ENCODE measurements around the gene CFL1. TPM values are rescaled to one million over a fixed set of nuclear protein-coding genes. Genes with fewer than 3 reads are reported as not detected.

Gene CFL1
- total and polyA plus RNA-seq, 2 of the 8 experiments (the other 6 are each of a cell fraction or from before 2014, with no cell fraction given) = 1,252 to 1,365 TPM

DNA sequence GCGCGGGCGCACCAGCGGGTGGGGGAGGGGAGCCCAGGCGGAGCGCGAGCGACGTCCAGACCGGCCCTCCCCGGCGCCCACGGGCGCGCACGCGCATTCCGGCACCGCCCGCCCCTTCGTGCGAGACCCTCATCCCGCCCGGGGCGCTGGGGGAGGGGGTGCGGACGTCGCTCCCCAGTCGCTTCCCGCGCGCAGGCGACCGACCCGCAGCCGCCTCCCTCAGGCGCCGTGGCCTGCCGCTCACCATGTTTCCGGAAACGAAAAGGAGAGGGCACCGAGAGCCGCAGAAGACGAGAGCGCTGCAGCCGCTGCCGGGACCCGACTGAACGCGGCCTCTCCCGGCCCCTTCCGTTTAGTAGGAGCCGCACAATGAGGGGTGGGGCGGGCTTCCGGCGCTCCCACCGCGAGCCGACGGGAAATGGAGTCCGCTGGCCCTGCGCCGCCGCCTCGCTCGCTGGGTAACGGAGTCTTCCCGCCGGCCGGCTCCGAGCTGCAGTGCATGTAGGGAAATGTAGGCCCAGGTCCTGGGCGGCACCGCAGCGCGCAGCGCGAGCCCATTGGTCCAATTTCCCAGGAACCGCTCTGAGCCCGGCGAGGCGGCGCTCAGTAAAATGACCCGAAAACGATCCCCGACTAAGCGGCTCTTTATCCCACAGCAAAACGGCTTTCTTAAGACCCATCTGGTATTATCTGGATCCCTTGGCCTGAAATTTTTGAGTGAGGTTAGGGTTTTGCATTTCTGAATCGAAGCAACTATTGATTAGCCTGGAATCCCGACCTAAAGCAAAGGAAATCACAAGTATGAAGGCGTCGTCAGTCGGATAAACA lies at the start of gene CFL1 (continued):
- no peak for TF ChIP-seq RFX5 (IDR thresholded peaks at IDR 0.05; ENCODE audit: borderline replicate concordance, low read depth, low read length)
- TF ChIP-seq, protein P1, sequence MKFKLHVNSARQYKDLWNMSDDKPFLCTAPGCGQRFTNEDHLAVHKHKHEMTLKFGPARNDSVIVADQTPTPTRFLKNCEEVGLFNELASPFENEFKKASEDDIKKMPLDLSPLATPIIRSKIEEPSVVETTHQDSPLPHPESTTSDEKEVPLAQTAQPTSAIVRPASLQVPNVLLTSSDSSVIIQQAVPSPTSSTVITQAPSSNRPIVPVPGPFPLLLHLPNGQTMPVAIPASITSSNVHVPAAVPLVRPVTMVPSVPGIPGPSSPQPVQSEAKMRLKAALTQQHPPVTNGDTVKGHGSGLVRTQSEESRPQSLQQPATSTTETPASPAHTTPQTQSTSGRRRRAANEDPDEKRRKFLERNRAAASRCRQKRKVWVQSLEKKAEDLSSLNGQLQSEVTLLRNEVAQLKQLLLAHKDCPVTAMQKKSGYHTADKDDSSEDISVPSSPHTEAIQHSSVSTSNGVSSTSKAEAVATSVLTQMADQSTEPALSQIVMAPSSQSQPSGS (IDR thresholded peaks at IDR 0.05; ENCODE audit: low read length) = no peak
- TF ChIP-seq KDM4A (IDR thresholded peaks at IDR 0.05; ENCODE audit: low read depth, low read length, severe bottlenecking) = peak; percentile 5
- TF ChIP-seq, protein P2, sequence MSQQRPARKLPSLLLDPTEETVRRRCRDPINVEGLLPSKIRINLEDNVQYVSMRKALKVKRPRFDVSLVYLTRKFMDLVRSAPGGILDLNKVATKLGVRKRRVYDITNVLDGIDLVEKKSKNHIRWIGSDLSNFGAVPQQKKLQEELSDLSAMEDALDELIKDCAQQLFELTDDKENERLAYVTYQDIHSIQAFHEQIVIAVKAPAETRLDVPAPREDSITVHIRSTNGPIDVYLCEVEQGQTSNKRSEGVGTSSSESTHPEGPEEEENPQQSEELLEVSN (IDR thresholded peaks at IDR 0.05) = no peak; the same call in 1 of the 2 replicates
- TF ChIP-seq HDAC2 (IDR thresholded peaks at IDR 0.05; ENCODE audit: borderline replicate concordance in 1 of 2, low read depth in 2 of 2, low read length in 2 of 2) = 0 out of 4 replicates have a peak, but pooled peaks of 1 of the 2 experiments have one; percentile 9
- TF ChIP-seq, protein P3, sequence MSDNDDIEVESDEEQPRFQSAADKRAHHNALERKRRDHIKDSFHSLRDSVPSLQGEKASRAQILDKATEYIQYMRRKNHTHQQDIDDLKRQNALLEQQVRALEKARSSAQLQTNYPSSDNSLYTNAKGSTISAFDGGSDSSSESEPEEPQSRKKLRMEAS (IDR thresholded peaks at IDR 0.05) = no peak
- TF ChIP-seq, protein P4, sequence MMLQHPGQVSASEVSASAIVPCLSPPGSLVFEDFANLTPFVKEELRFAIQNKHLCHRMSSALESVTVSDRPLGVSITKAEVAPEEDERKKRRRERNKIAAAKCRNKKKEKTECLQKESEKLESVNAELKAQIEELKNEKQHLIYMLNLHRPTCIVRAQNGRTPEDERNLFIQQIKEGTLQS (IDR thresholded peaks at IDR 0.05; ENCODE audit: insufficient read depth, low read depth, low read length) = 0 out of 2 replicates have a peak, but pooled peaks have one; percentile 16
- no peak for TF ChIP-seq BRCA1 (IDR thresholded peaks at IDR 0.05; ENCODE audit: low read depth, low read length)
- no peak for TF ChIP-seq RXRA (IDR thresholded peaks at IDR 0.05; ENCODE audit: insufficient read depth, low read depth, low read length)
- TF ChIP-seq ZNF274 (IDR thresholded peaks at IDR 0.05; ENCODE audit: borderline replicate concordance, extremely low read depth, low read length) = no peak
- TF ChIP-seq EGR1 (IDR thresholded peaks at IDR 0.05; ENCODE audit: borderline replicate concordance, low read depth, low read length) = 0 out of 2 replicates have a peak, but pooled peaks have one; percentile 32
- no peak for TF ChIP-seq SP2 (IDR thresholded peaks at IDR 0.05; ENCODE audit: low read length)
- TF ChIP-seq TAF1 (IDR thresholded peaks at IDR 0.05; ENCODE audit: low read depth, low read length) = peak; percentile 100
- TF ChIP-seq CHD2 (IDR thresholded peaks at IDR 0.05; ENCODE audit: low read length) = no peak
- peak; percentile 93 for TF ChIP-seq GABPA (IDR thresholded peaks at IDR 0.05; ENCODE audit: borderline replicate concordance, insufficient read depth, low read length)
- no peak for TF ChIP-seq JUN (IDR thresholded peaks at IDR 0.05; ENCODE audit: low read depth, low read length)
- no peak for TF ChIP-seq SP4 (IDR thresholded peaks at IDR 0.05; ENCODE audit: low read length)
- TF ChIP-seq SP1 (IDR thresholded peaks at IDR 0.05; ENCODE audit: low read depth, low read length) = peak; percentile 44; the same call in 1 of the 2 replicates
- peak; percentile 18 for TF ChIP-seq NANOG (IDR thresholded peaks at IDR 0.05; ENCODE audit: insufficient read depth, low read depth, low read length, poor library complexity, severe bottlenecking)
- TF ChIP-seq EP300 (IDR thresholded peaks at IDR 0.05; ENCODE audit: borderline replicate concordance in 1 of 2, low read depth in 2 of 2, low read length in 2 of 2) = no peak; a peak in 1 of 3 replicates

All from H1 (cell line).